HG03066 (cell line): Measurements from ENCODE around the gene USP25.

Experiments used
- ATAC-seq: cut with Tn5 transposase; IDR thresholded peaks from one replicate; pipeline ENCODE4 v1.9.1; 2021; ENCODE audit warnings: low read depth; ENCODE audit not compliant: unreplicated experiment

Gene USP25

DNA sequence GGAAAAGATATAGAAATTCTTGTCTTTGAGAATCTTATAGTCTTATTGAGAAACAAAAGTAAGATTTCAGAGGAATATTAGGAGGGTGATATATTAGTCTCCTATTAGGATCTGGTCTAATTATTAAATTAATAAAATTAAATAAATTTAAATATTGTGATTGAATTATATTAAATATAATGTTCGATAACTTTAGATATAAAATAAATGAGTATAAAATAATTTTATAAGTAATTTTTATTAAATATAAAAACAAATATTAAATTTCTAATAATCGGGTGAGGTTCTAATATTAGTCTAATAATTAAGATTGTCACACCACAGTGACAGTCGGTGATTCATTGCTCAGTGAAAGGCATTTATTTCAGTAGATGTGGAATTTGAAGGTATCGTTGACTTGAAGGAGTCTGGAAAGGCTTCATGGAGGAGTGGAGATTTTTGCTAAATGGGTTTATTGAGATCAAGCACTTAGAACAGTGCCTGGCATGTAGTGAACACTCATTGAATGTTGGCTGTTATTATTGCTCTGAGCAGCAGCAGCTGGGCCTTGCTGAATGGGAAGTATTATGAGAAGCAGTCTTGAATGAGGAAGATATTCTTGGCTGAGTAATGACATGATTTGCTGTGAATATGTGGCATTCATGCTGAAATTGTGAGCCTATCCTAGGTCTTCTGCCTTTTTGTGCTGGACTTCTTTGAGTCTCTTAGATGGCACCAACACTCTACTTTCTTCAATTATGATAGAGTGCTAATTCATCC is 74.6 kb downstream of the USP25 start:
- no peak for ATAC-seq

DNA sequence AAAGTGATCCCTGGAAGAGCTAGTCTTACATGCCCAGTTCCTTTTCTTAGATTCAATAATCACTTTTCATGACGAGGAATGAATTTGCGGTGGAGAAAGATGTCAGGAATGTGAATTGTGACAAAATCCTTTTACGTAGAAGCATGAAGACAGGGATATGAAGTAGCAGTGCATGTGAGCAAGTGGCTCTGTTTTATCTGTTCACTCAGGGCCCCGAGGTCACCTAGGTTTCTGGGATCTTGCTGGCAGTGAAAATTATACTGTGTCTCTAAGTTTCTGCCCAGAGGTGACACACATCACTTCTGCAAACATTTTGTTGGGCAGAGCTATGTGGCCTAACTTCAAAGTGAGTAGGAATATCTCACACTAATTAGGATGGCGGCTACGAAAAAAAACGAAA is 79.3 kb downstream of the USP25 start:
- no peak for ATAC-seq

DNA sequence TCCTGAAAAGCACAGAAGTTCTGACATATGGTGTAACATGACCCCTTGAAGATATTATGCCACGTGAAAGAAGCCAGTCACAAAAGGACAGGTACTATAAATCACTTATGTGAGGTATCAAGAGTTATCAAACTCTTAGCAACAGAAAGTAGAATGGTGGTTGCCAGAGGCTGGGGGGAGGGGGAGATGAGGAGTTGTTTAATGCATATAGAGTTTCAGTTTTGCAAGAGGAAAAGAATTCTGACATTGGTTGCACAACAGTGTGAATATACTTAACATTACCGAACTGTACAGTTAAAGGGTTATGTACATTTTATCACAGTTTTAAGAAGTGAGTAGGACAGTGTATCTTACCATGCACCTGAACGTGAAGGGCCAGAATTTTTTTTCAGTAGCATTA is 80.0 kb downstream of the USP25 start:
- ATAC-seq: no peak

DNA sequence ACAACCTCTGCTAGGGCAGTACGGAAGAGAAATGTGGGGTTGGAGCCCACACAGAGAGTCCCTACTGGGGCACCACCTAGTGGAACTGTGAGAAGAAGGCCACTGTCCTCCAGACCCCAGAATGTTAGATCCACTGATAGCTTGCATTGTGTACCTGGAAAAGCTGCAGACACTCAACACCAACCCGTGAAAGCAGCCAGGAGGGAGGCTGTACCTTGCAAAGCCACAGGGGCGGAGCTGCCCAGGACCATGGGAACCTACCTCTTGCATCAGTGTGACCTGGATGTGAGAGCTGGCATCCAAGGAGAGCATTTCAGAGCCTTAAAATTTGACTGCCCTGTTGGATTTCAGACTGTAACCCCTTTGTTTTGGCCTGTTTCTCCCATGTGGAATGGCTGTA is 85.5 kb downstream of the USP25 start:
- ATAC-seq: no peak

DNA sequence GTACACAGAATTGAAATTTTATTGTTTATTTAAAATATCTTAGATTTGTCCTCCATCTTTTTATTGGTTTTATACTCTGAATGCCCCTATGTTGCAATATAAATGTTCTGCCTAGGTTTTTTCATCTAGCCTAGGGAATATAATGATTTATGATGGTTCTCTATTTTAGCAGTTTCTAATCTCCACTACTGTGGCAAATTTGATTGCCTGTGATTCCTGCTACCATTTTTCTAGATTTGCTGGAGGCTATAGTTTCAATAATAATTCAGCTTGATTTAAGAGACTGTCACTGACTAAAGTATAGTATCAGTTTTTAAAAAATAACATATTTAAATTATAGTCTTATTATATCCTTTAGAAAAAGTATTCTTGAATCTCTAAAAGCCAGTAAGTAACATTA is 90.5 kb downstream of the USP25 start:
- ATAC-seq: no peak

DNA sequence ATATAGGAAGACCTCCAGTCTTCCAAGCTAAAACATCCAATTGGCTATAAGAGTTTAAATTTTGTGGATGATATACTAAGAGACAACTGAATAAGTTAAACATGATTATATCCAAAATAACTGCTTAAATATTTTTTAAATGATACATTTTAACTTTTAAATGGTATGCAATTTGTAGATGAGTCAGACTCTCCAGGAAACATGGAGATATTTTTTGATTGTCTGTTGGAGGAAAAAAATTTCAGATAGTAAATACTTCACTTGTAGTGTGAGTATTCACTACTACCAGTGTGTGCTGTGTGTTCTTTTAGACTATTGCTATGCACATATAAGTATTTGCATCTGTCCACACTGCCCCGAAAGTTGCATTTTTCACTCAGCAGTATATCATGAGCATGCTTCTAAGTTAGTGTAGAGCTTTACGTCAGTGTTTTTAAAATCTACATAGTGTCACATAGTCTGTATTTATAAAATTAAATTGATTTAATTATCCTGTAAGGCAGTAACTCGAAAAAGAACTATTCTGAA is 91.1 kb downstream of the USP25 start:
- no peak for ATAC-seq

DNA sequence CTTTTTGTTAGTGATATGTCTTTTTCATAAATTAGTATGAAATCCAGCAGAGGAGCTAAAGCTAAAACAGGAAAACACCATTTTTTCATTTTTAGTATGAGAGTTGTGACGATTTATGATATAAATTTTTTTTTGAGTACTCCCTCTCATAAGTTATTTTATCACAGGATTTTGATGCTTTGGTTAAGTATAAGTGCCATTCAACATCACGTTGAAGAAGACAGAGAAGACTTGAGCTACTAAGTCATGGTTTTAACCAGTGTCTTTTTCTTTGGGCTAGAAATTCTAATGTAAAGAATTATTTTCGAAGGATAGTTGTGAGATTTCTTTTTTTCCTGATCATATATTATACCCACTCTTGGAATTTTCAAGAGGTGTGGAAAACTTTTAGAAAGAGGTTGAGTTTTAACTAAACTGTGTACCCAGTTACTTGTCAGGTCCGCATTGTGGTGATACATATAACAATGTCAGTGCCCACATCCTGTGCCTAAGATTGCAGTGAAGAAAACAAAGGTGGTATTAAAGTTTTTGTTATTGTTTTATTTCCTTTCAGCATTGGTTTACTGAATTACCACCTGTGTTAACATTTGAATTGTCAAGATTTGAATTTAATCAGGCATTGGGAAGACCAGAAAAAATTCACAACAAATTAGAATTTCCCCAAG is 93.8 kb downstream of the USP25 start:
- ATAC-seq: no peak

DNA sequence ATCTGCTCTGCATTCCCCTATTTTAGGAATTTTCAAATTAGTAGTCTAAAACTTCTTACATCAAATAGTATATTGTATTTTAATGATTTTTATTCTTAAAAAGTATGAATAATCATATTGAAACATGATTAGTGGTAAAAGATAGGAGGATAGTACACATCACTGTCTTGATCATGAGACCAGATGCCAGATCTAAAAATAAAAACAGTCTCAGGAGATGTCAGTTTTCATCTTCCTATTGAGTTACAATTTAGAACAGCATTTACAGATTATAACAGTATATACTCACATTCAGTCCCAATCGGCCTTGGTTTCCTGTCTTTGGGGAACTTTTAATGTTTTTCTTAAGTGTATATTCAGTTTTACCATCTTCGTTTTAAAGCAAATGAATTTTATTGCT is 95.9 kb downstream of the USP25 start:
- no peak for ATAC-seq

DNA sequence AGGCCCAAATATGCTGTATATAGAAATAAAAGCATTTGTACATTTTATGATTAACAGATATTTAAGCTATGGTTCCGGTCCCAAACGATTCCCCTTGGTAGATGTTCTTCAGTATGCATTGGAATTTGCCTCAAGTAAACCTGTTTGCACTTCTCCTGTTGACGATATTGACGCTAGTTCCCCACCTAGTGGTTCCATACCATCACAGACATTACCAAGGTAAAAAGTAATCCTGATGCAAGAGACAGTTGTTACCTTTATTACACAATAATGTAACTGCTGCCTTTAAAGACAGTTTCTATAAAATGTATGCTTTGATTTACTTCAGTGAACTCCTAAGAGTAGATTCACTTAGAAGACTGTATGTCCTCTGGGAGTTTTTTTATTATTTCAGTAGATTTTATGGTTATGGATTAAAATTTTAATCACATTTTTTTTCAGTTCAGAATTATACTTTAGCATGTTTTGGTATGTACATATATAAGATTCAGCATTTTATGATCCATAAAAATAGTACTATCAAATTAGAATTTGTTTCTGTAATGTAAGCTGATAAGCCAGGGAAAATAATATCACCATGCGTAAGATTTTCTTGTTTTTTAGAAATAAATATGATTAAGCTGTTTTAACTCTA is 96.5 kb downstream of the USP25 start:
- ATAC-seq: no peak

DNA sequence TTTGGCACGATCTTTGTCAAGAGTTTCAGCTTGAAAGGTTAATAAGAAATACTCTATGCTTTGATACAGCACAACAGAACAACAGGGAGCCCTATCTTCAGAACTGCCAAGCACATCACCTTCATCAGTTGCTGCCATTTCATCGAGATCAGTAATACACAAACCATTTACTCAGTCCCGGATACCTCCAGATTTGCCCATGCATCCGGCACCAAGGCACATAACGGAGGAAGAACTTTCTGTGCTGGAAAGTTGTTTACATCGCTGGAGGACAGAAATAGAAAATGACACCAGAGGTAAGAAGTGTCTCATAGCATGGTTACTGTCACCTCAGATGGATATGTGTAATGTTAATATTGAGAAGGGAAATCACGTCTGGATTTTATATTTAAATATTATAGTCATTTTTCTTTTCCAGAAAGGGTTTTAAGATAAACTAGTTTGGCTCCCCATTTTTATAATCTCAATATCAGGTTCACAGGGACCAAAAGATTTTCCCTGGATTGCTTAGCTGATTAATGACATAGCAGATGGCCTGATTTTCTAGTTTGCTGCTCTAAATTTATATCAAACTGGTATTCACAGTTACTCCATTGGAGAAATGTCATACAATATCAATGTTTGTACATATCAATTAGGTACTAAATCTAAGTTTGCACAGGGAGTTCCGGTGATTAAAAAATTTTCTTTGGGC is 97.3 kb downstream of the USP25 start:
- no peak for ATAC-seq

DNA sequence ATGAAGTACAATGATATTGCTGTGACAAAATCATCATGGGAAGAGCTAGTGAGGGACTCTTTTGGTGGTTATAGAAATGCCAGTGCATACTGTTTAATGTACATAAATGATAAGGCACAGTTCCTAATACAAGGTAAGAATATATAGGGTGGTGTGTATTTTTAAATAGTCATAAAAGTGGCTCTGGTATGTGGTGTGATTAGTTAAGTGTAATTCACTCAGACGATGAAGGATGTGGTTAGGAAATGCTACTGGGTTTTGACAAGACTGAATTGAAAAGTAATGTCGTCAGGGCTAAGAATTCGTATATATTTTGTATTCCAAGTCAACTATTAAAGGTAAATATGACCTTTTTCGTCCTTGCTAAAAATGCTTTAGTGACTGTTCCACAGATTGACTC is 101.7 kb downstream of the USP25 start:
- no peak for ATAC-seq

DNA sequence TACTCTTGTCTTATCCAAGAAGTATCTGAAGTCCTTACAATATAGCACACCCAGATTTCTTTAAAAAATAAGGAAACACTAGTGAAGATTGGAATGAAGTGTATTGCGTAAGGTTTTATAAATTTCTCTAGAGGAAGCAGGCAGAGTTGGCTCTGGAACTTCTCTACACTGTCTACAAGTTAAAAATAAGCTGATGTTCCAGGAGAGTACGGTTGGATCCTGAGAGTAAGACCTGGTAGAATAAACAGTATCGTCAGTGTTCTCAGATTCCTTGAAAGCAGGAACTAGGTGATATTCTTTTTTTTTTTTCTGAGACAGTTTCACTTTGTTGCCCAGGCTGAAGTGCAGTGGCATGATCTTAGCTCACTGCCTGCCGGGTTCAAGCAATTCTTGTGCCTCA is 107.9 kb downstream of the USP25 start:
- no peak for ATAC-seq

DNA sequence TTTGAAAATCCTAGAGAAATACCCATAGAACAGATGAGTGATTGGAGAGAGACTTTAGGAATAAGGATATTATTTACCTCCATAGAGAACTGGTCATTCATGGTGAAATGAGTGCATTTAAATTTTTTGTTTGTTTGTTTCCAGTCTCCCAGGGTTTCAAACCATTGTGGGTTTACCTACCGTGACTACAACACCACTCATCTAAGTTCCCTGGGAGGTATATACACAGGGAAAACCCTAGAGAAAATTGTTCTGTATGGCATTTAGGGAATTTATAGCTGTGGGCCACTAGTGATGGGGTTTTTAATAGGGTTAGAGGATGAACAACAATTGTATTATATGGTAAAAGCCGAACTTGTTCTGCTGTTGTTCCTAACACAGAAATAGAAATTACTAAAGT is 109.2 kb downstream of the USP25 start:
- no peak for ATAC-seq

DNA sequence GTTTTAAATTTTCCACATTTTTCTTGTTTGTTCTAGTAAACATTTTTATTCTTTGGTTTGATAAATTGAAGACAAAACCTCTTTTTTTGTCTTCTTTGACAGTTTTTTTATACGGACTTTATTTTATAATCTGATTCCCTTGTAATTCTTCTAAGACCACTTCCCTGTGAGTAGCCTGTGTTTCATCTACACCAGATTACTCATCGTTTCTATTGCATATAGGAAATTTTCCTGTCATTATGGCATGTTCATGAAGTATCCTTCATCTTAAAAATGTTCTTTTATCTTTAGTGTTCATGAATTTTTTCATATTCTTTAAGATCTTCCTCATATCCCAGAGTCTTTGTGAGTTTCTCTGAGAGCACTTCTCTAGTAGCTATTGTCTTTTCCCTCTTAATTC is 109.8 kb downstream of the USP25 start:
- no peak for ATAC-seq

DNA sequence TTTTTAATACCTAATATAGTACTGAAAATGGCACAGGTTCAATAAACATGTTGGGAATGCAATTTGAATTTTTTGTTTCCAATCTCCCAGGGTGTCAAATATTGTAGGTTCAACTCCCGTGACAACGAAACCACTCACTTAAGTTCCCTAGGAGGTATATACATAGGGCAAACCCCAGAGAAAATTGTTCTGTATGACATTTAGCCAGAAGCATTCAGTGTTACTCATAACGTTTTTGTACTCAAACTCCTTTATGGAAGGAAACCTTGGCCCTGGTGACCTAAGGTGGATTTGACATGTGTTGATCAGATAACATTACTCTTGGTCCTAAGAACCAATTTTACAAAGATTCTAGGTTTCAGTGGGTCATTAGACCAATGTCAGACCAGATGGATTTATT is 110.6 kb downstream of the USP25 start:
- ATAC-seq: no peak

DNA sequence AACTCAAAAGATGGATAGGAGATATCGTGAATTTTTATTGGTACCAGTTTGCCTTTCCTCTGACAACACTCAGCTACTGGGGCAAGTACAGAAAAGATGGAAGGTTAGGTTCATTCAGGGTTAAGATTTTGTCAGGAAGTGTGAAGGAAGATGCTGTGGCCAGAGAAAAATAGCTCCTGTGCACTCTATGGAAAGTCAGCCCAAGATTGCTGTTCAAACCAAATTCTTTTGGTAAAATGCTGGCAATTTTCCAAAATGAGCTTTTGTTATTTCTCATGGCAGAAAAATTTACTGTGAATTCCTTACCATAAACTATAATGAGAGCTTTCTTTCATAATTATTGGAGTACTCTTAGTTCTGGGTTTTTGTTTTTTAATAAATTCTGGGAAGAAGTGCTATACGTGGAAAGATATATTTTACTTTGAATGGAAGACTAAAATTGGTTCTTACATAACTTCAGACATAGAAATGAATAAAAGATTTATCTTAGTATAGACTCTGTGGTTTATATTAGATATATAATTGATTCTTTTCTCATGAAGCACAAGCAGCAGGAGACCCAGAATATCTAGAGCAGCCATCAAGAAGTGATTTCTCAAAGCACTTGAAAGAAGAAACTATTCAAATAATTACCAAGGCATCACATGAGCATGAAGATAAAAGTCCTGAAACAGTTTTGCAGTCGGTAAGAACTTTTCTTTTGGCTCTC is 112.2 kb downstream of the USP25 start:
- no peak for ATAC-seq

DNA sequence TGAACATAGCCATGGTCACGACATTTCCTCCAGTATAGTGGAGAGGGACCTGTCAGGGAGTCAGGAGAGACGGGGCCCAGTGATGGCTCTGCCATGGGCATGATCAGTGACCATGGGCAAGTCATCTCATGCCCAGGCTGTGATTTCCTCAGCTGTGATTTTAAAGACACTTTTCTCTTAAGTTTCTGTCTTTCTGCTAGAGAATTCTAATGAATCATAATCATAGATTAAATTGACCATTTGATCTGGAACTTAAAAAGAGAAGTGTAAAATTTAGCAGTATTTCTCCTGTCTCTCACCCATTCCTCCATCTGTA is 112.7 kb downstream of the USP25 start:
- no peak for ATAC-seq

DNA sequence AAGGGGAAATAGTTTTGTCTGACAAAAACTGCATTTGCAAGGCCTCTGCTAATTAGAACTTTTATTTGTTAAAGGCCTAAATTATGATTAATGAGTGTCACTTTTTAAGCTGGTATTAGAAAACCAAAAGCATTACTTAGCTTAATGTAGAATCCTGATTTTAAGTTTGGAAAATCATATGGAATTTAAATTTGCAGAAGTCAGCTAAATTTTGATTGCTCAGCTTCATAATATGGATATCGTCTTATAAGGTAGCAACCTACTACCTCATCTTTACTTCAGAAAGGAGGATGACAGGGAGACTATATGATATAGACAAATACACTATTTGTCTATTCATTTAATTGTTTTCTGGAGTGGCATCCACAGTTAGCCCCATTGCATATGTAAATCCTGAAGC is 114.0 kb downstream of the USP25 start:
- no peak for ATAC-seq

DNA sequence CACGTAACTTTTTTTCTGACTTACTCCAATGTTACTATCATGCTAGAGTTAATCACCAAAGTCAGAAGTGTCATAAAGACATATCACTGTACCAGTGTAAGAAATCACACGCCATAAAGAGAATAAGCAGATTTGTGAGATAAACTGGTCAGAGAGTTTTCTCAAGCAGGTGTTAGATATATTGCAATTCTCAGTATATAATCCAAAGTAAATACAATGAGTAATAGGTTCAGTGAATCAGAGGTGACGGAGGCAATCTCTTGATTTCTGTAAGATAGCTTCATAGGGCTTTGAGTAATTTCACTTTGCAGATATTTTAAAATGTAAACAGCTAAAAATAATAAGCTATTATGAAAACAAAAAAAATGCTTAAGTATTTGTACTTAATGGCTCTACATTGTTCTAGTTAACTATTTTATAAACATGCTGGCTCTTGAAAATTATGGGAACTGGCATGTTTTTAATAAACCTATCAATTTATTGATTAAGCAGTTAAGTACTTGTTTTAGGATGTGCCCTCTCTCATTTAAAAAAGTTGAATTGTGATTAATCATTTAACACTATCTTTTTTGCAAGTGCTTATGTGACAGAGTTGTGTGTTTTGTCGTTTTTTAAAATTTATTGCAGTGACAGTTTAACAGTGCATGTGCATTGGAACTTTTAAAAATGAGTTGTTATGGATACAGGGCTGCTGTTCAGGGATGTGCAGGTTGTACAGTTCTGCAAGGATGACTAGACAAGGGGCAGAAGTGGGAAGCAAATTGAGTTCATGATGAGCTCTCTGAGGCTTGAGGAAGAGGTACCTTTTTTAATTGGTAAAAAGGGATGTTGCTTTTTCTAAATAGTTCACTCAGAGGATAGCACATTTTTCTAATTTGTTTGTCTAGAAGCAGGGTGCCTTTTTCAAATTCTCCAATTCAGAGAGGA is 119.1 kb downstream of the USP25 start:
- no peak for ATAC-seq

DNA sequence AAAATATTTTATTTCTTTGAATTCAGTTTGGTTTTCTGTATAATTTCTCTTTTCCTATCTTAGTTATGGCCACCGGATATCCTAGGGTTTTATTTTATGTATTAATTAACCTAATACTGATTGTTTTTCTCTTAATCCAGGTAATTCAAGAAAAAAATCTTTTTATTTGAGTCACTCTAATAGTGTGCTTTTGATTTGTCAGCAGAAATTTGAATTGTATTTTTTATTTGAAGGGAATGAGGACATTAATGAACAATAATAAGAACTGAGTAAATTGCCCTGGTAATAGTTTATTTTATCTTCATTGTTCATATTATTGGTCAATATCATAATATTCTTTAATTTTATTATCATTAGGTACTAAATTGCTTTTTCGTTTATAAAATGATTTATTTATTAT is 120.1 kb downstream of the USP25 start:
- ATAC-seq: no peak
